SW 1271 (cell line): ENCODE data around the gene CSNK1A1.
A peak's percentile ranks its signal among the peaks of the same experiment; 100 is the strongest.
"Not testable (repeated sequence)": the region's sequence is repeated elsewhere in the genome, so short reads cannot be mapped to it uniquely, and the experiment has no call there.

Source experiments
- DNase-seq, 2 experiments: peaks; one replicate each; lab custom pipeline; 2025; lab: John Stamatoyannopoulos, UW

CSNK1A1 gene

GRCh38 chr5:149572576-149573231, 21.5 kb upstream of the CSNK1A1 start:
- DNase-seq: no peak

GRCh38 chr5:149572170-149572569, 20.9 kb upstream of the CSNK1A1 start:
- DNase-seq: no peak

GRCh38 chr5:149567226-149567625, 16.0 kb upstream of the CSNK1A1 start:
- DNase-seq: no peak

GRCh38 chr5:149564542-149565140, 13.4 kb upstream of the CSNK1A1 start:
- DNase-seq: peak; percentile 65 to 91

- DNase-seq: peak in 1 of 2 experiments; percentile 40
Observed at GRCh38 chr5:149563466-149563865, 12.2 kb upstream of the CSNK1A1 start.

- DNase-seq: peak; percentile 92 to 99
Observed at GRCh38 chr5:149561848-149562247, 10.6 kb upstream of the CSNK1A1 start.

GRCh38 chr5:149559706-149560105, 8.5 kb upstream of the CSNK1A1 start:
- DNase-seq: no peak

- DNase-seq: no peak
Observed at GRCh38 chr5:149552553-149553160, 1.4 kb upstream of the CSNK1A1 start.

- no peak for DNase-seq
Observed at GRCh38 chr5:149552038-149552494, 827 bp upstream of the CSNK1A1 start.

- DNase-seq: peak in 1 of 2 experiments; percentile 65
Observed at GRCh38 chr5:149550594-149551226, 529 bp downstream of the CSNK1A1 start.

GRCh38 chr5:149550268-149550583, 1.0 kb downstream of the CSNK1A1 start:
- no peak for DNase-seq

GRCh38 chr5:149549461-149550267, 1.6 kb downstream of the CSNK1A1 start:
- peak; percentile 33 to 61 for DNase-seq

- DNase-seq: no peak
Observed at GRCh38 chr5:149546974-149547373, 4.3 kb downstream of the CSNK1A1 start.

- DNase-seq: no peak
Observed at GRCh38 chr5:149545327-149545726, 5.9 kb downstream of the CSNK1A1 start.

GRCh38 chr5:149544028-149544420, 7.2 kb downstream of the CSNK1A1 start:
- DNase-seq: no peak

- DNase-seq: no peak
Observed at GRCh38 chr5:149543361-149544027, 7.7 kb downstream of the CSNK1A1 start.

- DNase-seq: no peak
Observed at GRCh38 chr5:149541893-149542292, 9.3 kb downstream of the CSNK1A1 start.

GRCh38 chr5:149540089-149540488, 11.2 kb downstream of the CSNK1A1 start:
- DNase-seq: no peak

- DNase-seq: no peak
Observed at GRCh38 chr5:149537374-149537975, 13.8 kb downstream of the CSNK1A1 start.

GRCh38 chr5:149535787-149536186, 15.5 kb downstream of the CSNK1A1 start:
- not testable (repeated sequence) for DNase-seq

- no peak for DNase-seq
Observed at GRCh38 chr5:149532413-149532812, 18.8 kb downstream of the CSNK1A1 start.
